ENCODE measurements around the gene ZNF19. TPM values are rescaled to one million over a fixed set of nuclear protein-coding genes. Genes with fewer than 3 reads are reported as not detected.

The ZNF19 gene
- total and polyA plus RNA-seq, 9 of the 15 experiments (the other 6 are each of a cell fraction or from before 2014, with no cell fraction given), result 1.2 to 2.8 (median 1.8) TPM

DNA sequence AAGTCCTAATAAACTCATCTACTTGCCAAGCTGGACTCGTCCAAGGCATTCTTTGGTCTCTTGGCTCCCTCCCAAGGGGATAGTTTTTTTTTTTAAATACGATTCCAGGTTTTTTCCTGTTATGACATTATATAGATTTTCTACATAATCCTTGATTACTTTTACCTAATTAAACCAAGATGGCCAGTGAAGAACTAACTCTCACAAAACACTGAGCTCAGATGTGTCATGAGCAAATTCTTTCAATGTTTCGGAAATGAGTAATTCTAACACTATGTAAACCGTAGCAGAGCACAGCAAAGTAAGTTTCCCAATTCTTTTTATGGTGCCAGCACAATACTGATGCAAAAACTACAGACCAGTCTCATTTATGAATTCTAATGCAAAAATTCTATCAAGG, 28.9 kb downstream of the ZNF19 start:
- Histone ChIP-seq H3K4me3 (no peak overlapping the region), H3K9me3 (replicated peaks; ENCODE audit: control insufficient read depth, insufficient read depth, low read depth, low read length) (no peaks in the 10 kb centered on the region), H4K20me1 (replicated peaks; ENCODE audit: control insufficient read depth, insufficient read depth, low read length) (no peaks in the 10 kb centered on the region), H3K27me3 (ENCODE audit: control insufficient read depth in 2 of 2, insufficient read depth in 2 of 2, low read length in 2 of 2) (no peaks in the 10 kb centered on the region; a peak in 1 of 5 replicates), H3K4me1 (replicated peaks in 1 of 2; ENCODE audit: control insufficient read depth in 2 of 2, insufficient read depth in 2 of 2, low read length in 2 of 2) (peaks cover 4 to 6% of the 10 kb centered on the region in 2 experiments; a peak in 1 of 5 replicates), H3K27ac (ENCODE audit: extremely low read depth, low read depth, low read length) (no peak overlapping the region), H3K36me3 (ENCODE audit: control insufficient read depth, insufficient read depth, low read length) (peaks cover 7% of the 10 kb centered on the region; the same call in 2 of the 3 replicates), H3K9me1 (ENCODE audit: control insufficient read depth, insufficient read depth, low read length) (no peaks in the 10 kb centered on the region), H3K4me2 (ENCODE audit: insufficient read depth, low read length) (no peak overlapping the region), H2AFZ (ENCODE audit: low read depth, low read length) (no peak overlapping the region), H3K79me2 (ENCODE audit: control insufficient read depth, insufficient read depth, low read length) (peaks cover 19% of the 10 kb centered on the region), H3K9ac (ENCODE audit: insufficient read depth in 1 of 2, low read depth in 2 of 2, low read length in 2 of 2) (no peak overlapping the region)
- no TSS peak for BruUV-seq (replicated peaks)
- ATAC-seq (no peak), FAIRE-seq (no peak), DNase-seq (ENCODE audit: extremely low read depth in 1 of 4, low spot score in 3 of 4) (no peak)
- WGBS (ENCODE audit: insufficient coverage, low coverage, missing lambda C conversion rate), result 79% methylated on average over 4 of the region's 4 CpGs
- ChIA-PET CTCF (ENCODE audit: low intra/inter-chr PET ratio) (no interaction called here), POLR2A (interaction anchor here (0.7 to 1.5 kb wide), 2 partner anchors 23 to 48 kb away, joined by 3 to 4 read pairs; no protein-coding TSS in a partner anchor)
- TF ChIP-seq CAMTA2 (CRISPR knock-in tag; conservative IDR thresholded peaks at IDR 0.05) (no peak), STAT5A (IDR thresholded peaks at IDR 0.05; ENCODE audit: borderline replicate concordance, low read length) (no peak), SP2 (IDR thresholded peaks at IDR 0.05; ENCODE audit: extremely low read depth, low read depth, low read length, poor library complexity, severe bottlenecking) (no peak), BRD4 (IDR thresholded peaks at IDR 0.05) (no peak), PTRF (tag; IDR thresholded peaks at IDR 0.05) (no peak), BRD9 (IDR thresholded peaks at IDR 0.05; ENCODE audit: low read depth, partially characterized antibody) (no peak), ZNF24 (IDR thresholded peaks at IDR 0.05) (no peak), SLC30A9 (CRISPR knock-in tag; IDR thresholded peaks at IDR 0.05) (no peak)
- TF ChIP-seq, protein P1, sequence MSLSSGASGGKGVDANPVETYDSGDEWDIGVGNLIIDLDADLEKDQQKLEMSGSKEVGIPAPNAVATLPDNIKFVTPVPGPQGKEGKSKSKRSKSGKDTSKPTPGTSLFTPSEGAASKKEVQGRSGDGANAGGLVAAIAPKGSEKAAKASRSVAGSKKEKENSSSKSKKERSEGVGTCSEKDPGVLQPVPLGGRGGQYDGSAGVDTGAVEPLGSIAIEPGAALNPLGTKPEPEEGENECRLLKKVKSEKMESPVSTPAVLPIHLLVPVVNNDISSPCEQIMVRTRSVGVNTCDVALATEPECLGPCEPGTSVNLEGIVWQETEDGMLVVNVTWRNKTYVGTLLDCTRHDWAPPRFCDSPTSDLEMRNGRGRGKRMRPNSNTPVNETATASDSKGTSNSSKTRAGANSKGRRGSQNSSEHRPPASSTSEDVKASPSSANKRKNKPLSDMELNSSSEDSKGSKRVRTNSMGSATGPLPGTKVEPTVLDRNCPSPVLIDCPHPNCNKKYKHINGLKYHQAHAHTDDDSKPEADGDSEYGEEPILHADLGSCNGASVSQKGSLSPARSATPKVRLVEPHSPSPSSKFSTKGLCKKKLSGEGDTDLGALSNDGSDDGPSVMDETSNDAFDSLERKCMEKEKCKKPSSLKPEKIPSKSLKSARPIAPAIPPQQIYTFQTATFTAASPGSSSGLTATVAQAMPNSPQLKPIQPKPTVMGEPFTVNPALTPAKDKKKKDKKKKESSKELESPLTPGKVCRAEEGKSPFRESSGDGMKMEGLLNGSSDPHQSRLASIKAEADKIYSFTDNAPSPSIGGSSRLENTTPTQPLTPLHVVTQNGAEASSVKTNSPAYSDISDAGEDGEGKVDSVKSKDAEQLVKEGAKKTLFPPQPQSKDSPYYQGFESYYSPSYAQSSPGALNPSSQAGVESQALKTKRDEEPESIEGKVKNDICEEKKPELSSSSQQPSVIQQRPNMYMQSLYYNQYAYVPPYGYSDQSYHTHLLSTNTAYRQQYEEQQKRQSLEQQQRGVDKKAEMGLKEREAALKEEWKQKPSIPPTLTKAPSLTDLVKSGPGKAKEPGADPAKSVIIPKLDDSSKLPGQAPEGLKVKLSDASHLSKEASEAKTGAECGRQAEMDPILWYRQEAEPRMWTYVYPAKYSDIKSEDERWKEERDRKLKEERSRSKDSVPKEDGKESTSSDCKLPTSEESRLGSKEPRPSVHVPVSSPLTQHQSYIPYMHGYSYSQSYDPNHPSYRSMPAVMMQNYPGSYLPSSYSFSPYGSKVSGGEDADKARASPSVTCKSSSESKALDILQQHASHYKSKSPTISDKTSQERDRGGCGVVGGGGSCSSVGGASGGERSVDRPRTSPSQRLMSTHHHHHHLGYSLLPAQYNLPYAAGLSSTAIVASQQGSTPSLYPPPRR (CRISPR knock-in tag; IDR thresholded peaks at IDR 0.05; ENCODE audit: borderline replicate concordance), result no peak
- TF ChIP-seq, protein P2, sequence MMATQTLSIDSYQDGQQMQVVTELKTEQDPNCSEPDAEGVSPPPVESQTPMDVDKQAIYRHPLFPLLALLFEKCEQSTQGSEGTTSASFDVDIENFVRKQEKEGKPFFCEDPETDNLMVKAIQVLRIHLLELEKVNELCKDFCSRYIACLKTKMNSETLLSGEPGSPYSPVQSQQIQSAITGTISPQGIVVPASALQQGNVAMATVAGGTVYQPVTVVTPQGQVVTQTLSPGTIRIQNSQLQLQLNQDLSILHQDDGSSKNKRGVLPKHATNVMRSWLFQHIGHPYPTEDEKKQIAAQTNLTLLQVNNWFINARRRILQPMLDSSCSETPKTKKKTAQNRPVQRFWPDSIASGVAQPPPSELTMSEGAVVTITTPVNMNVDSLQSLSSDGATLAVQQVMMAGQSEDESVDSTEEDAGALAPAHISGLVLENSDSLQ (IDR thresholded peaks at IDR 0.05), result no peak
- in situ Hi-C loops (cut with MboI), result no loop called here
- intact Hi-C loops (cut with micrococcal nuclease), result no loop called here
